HT-29 (cell line): ENCODE results near the gene PLEKHA6. TPM values are rescaled to one million over a fixed set of nuclear protein-coding genes. Genes with fewer than 3 reads are reported as not detected.

Experiments used
- DNase-seq: peaks from one replicate; pipeline ENCODE4 v3.0.0-alpha.2; 2015; ENCODE audit warnings: low spot score
- small RNA-seq: library from RNA; depleted of rRNA; stranded (forward); fragments of <200 nt; gene quantifications from one replicate; pipeline ENCODE3, GENCODE V24; 2014
- total RNA-seq: library from RNA; depleted of rRNA; stranded (reverse); fragments of >200 nt; shearing (Covaris generic); gene quantifications from 2 replicates; pipeline ENCODE4 v1.2.3, GENCODE V29; 2014; rRNA removed

The PLEKHA6 gene
- total RNA-seq, 1 experiment from 2014 or later: 88.6 TPM

GRCh38 chr1:204190212-204191211 lies 169.2 kb downstream of the PLEKHA6 start:
- DNase-seq: no peak

- DNase-seq: no peak
Measured at GRCh38 chr1:204188959-204189639, 170.6 kb downstream of the PLEKHA6 start.

DNA sequence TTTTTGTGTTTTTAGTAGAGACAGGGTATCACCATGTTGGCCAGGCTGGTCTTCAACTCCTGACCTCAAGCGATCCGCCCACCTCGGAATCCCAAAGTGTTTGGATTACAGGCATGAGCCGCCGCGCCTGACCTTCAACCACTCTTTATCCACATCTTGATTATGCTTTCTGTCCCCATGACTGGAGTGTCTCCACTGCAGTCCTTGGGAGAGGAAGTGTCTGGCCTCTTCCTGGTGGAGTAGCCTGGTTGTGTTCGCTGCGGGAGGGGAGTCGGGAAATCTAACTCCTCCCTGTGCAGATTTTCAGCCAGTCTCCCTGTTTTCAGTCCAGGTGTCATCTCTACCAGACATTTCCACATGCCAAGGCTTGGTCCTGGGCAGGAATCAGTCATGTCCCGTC lies 173.1 kb downstream of the PLEKHA6 start:
- no peak for DNase-seq

DNA sequence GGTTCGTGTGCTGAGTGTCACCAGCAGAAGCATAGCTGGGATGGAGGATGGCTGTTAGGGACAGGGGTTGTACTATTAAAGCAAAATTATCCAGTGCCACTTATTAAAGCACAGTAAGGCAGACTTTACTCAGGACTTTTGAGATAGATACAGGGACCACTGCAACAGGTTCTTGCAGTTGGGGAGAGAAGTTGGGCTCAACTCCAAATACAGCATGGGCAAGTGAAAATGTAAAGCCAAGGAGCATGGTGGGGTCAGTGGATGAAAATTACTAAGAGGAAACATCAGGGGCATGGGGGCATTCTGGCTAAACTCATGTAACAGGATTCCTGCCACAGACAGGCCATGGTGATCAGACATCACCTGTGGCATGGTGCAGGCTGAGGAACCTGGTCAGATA lies 178.6 kb downstream of the PLEKHA6 start:
- DNase-seq: no peak

DNA sequence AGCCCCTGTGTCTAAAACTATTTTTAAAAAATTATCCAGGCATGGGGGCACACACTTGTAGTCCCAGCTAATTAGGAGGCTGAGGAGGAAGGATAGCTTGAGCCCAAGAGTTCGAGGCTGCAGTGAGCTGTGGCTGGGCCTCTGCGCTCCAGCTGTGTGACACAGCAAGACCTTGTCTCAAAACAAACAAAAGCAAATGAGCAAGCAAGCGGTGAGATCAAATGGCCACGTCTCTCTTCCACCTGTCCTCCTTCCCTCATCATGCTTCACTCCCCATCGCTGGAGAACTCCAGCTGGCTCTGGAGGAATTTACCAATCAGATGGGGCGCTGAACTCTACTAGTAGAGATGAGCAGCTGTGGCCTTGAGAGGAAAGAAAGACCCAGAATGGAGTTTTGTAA lies 179.6 kb downstream of the PLEKHA6 start:
- no peak for DNase-seq

DNA sequence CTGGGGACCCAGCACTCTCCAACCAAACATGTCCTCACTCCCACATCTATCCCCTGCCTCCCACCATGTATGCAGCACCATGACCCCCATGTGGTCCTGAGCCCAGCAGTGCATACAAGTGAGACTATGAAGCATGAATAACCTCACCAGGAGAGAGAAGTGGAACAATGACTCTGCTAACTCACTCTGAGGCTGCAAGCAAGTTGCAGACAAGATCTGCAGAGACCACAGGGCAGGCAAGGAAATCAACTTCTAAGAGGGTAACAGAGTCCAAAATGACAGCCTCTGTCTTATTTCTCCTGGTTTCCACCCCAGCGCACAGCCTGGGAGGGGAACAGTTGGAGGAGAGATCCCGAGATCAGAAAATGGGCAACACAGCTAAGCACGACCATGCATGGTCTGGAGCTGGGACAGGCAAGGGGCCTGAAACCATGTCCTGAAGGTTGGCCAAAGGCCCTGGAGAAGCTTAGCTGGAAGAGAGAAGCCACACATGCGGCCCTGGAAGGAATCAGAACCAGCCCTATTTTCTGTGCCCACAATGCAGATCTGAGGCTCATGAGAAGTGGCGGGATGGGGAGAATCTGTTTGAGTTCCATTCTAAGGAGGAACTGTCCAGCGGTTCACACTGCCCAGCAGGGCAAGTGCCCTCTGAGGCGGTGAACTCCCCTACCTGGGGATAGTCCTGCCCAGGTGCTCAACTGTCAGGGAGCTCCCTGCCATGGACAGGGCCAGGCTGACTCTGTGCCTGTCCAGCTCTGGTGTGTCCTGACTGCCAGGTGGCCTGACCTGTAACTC lies 181.0 kb downstream of the PLEKHA6 start:
- DNase-seq: no peak

DNA sequence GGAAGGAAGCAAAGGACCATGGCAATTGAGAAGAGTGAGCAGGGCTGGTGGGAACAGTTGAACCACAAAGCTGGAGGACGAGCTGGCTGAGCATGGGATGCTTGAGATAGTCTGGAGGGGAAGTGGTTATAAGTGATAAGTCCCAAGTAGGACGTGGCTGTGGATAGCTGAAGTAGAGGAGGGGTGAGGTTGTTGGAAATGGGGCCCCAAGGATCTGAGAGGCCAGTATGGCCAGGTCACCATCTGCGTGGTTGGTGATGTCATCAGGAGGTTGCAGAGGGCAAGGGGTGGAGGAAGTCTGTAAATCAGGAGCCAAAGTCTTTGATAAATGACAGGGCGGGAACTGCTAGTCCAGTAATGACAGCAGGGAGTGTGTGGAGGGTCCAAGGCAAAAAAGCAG lies 182.6 kb downstream of the PLEKHA6 start:
- no peak for DNase-seq

GRCh38 chr1:204176049-204176448 lies 183.7 kb downstream of the PLEKHA6 start:
- DNase-seq: no peak

- DNase-seq: peak; percentile 44
Measured at GRCh38 chr1:204174958-204175357, 184.8 kb downstream of the PLEKHA6 start.

DNA sequence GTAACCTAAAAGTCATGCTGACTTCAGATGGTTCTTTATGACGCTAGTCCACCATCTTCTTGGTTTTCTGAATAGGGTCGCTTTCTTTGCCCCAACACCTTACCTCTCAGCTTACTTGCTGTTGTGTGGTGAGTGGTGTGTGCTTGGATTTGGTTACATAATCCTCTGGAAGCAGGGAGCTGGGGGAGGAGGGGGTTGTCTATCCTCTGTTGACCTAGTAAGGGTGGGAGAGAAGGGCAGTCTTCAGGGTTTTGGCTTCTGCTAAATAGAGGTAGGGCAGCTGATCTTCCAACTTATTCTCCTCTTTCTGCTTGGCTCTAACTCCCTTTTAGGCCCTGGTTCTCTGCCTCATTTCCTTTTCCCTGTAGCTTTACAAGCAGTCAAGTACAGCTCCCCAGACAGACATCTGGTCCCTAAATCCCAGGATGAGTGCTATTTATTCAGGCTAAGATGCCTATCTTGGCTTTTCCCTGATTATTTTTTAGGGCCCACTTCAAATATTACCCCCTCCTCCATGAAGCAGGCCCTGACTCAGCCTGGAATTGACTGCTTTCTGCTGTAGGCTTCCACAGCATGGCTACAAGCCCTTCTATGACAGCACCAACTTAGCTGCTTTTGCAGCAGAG lies 187.2 kb downstream of the PLEKHA6 start:
- DNase-seq: no peak

DNA sequence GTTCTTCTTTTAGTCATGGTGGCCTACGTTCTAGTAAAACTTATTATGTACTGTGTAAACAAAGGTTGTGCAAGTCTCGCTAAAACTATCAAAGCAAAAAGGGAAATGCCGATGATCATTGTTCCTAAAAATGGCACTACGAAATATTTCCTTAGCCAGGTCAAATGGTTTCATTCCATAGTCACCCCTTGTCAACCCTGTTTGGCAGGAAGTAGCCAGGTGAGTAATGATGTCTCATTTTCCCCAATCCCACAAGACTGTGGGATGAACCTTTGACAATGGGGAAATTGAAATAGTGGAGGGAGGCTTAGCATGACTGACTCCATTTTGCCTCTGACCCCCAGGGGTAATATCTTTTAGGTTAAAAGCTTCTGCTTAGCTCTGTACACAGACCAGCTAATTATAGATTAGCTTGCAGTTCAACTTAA lies 188.0 kb downstream of the PLEKHA6 start:
- peak; percentile 82 for DNase-seq

DNA sequence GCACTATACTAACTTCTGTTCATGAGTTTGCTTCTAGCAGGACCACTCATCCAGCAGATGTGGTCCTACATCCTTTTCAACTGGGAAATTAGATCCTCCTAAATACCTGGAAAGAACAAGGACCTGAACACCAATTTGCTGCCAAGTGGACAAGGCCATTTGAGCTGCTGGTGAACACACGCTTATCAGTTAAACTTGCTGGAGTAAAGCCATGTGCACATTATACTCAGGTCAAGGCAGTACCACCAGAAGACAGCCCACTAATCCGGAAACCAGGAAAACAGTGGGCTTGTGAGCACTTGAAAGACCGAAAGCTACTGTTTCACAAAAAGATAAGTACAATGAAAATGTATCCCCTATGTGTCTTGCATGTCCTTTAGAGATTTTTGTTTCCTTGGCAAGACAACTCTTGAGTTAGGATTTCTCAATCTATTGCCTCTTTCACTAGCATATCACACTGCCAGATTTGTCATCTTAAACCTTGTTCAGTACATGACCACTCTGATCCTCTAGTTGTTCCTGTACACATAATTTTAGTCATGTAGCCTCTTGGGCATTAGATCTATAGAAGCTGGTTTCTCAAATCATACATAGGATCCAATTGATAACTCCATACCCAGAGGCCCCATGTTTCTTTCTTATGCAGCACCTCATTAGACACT lies 189.1 kb downstream of the PLEKHA6 start:
- no peak for DNase-seq

GRCh38 chr1:204169858-204170257 lies 189.9 kb downstream of the PLEKHA6 start:
- no peak for DNase-seq

Small RNA genes lying within 50 kb of the gene (small RNA-seq; reads per million reads assigned to genes)
- not detected for gene AL606489.2

Other genes with a start within 250 kb of the PLEKHA6 start
- 0.15 TPM in 1 of 2 replicates, not detected in the other for gene ETNK2, start 207.9 kb downstream of the PLEKHA6 start, total RNA-seq
- 10.7 and 15.6 TPM in 2 replicates for gene REN, start 193.6 kb downstream of the PLEKHA6 start, total RNA-seq
- gene KISS1, start 163.4 kb downstream of the PLEKHA6 start, total RNA-seq: 0.23 and 3.1 TPM in 2 replicates
- gene GOLT1A, start 145.9 kb downstream of the PLEKHA6 start, total RNA-seq: 10.8 and 28.7 TPM in 2 replicates
- 32.6 and 40.7 TPM in 2 replicates for gene PPP1R15B, start 51.9 kb upstream of the PLEKHA6 start, total RNA-seq
- gene PIK3C2B, start 134.9 kb upstream of the PLEKHA6 start, total RNA-seq: 55.3 and 55.4 TPM in 2 replicates
- gene MDM4, start 156.5 kb upstream of the PLEKHA6 start, total RNA-seq: 18.5 and 19.4 TPM in 2 replicates